HG02798 (cell line): Measurements from ENCODE around the gene ZFYVE28.

ENCODE experiments used
- ATAC-seq: cut with Tn5 transposase; IDR thresholded peaks from one replicate; pipeline ENCODE4 v1.9.1; 2021; ENCODE audit warnings: mild to moderate bottlenecking; ENCODE audit not compliant: unreplicated experiment, poor library complexity

ZFYVE28 gene

GRCh38 chr4:2295900-2296442 is 122.5 kb downstream of the ZFYVE28 start:
- ATAC-seq: no peak

- ATAC-seq: no peak
These were observed 122.9 kb downstream of the ZFYVE28 start for GRCh38 chr4:2295500-2295899.

- ATAC-seq: no peak
These were observed 125.8 kb downstream of the ZFYVE28 start for GRCh38 chr4:2292646-2293108.

GRCh38 chr4:2291705-2292645 is 126.5 kb downstream of the ZFYVE28 start:
- no peak for ATAC-seq

GRCh38 chr4:2290974-2291704 is 127.3 kb downstream of the ZFYVE28 start:
- no peak for ATAC-seq

- ATAC-seq: no peak
These were observed 128.0 kb downstream of the ZFYVE28 start for GRCh38 chr4:2290488-2290887.

- no peak for ATAC-seq
These were observed 128.5 kb downstream of the ZFYVE28 start for GRCh38 chr4:2289955-2290333.

- no peak for ATAC-seq
These were observed 129.0 kb downstream of the ZFYVE28 start for GRCh38 chr4:2289311-2289954.

GRCh38 chr4:2288051-2288541 is 130.3 kb downstream of the ZFYVE28 start:
- no peak for ATAC-seq

- no peak for ATAC-seq
These were observed 130.9 kb downstream of the ZFYVE28 start for GRCh38 chr4:2287594-2287915.

GRCh38 chr4:2286904-2287593 is 131.4 kb downstream of the ZFYVE28 start:
- ATAC-seq: no peak

GRCh38 chr4:2285613-2286381 is 132.6 kb downstream of the ZFYVE28 start:
- ATAC-seq: no peak

GRCh38 chr4:2284934-2285612 is 133.4 kb downstream of the ZFYVE28 start:
- ATAC-seq: no peak

- no peak for ATAC-seq
These were observed 134.1 kb downstream of the ZFYVE28 start for GRCh38 chr4:2284161-2284933.

- no peak for ATAC-seq
These were observed 135.2 kb downstream of the ZFYVE28 start for GRCh38 chr4:2283199-2283711.

- no peak for ATAC-seq
These were observed 136.7 kb downstream of the ZFYVE28 start for GRCh38 chr4:2281575-2282343.
